ENCODE results near the gene SLC15A3.

The SLC15A3 gene

DNA sequence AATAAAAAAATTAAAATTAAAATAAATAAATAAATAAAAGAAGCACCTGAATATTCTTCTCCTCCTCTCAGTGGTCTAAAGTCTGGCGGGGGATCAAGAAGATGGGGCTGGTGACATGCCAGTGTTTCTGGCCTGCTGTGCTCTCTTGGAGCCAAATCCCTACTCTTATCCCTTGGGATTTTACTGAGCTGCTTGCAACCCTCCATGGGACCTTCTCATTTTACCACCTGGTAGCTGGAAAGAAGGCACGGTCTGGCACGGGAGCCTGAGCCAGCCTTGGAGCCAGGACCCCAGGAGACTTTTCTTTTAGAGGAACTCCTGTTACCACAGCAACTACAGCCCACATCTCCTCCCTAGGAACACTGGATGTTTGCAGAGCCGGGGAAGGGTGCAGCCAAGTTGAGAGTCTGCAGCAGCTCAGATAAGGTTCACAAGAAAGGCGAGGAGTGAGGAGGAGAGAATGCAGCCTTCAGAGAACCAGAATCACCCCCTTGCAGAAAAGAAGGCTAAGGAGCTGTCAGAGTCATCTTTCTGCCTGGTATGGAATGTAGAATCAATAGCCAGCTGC, 41.0 kb upstream of the SLC15A3 start:
- Histone ChIP-seq H3K4me3 (ENCODE audit: low read depth in 1 of 2, low read length in 2 of 2) (no peak overlapping the region), H4K20me1 (ENCODE audit: insufficient read depth, low read length) (no peaks in the 10 kb centered on the region), H3K36me3 (ENCODE audit: insufficient read depth, low read length) (no peaks in the 10 kb centered on the region), H2AFZ (ENCODE audit: low read depth, low read length) (no peak overlapping the region), H3K27me3 (ENCODE audit: insufficient read depth, low read length, poor library complexity) (no peaks in the 10 kb centered on the region), H3K9ac (ENCODE audit: low read depth, low read length) (no peak overlapping the region), H3K27ac (ENCODE audit: low read length) (no peak overlapping the region), H3K9me3 (ENCODE audit: insufficient read depth, low read length, severe bottlenecking) (no peaks in the 10 kb centered on the region), H3K79me2 (ENCODE audit: insufficient read depth, low read length) (no peaks in the 10 kb centered on the region), H3K4me2 (ENCODE audit: insufficient read depth, low read length) (no peak overlapping the region), H3K4me1 (ENCODE audit: insufficient read depth, low read length) (no peaks in the 10 kb centered on the region)
- TF ChIP-seq EZH2 (IDR thresholded peaks at IDR 0.05; ENCODE audit: borderline replicate concordance, low read depth, low read length, severe bottlenecking) (no peak), CTCF (IDR thresholded peaks at IDR 0.05; ENCODE audit: borderline replicate concordance, extremely low read depth, low read length, poor library complexity, severe bottlenecking) (no peak)
- no peak for ATAC-seq (ENCODE audit: insufficient read depth, low read depth)
- no peak for DNase-seq

GRCh38 chr11:60991457-60991856, 39.5 kb upstream of the SLC15A3 start:
- Histone ChIP-seq H2AFZ (ENCODE audit: low read depth, low read length) (no peak overlapping the region), H3K4me1 (ENCODE audit: insufficient read depth, low read length) (no peaks in the 10 kb centered on the region), H3K9me3 (ENCODE audit: insufficient read depth, low read length, severe bottlenecking) (no peaks in the 10 kb centered on the region), H3K4me3 (ENCODE audit: low read depth in 1 of 2, low read length in 2 of 2) (no peak overlapping the region), H3K9ac (ENCODE audit: low read depth, low read length) (no peak overlapping the region), H3K4me2 (ENCODE audit: insufficient read depth, low read length) (no peak overlapping the region), H3K79me2 (ENCODE audit: insufficient read depth, low read length) (no peaks in the 10 kb centered on the region), H3K27me3 (ENCODE audit: insufficient read depth, low read length, poor library complexity) (no peaks in the 10 kb centered on the region), H4K20me1 (ENCODE audit: insufficient read depth, low read length) (no peaks in the 10 kb centered on the region), H3K27ac (ENCODE audit: low read length) (no peak overlapping the region), H3K36me3 (ENCODE audit: insufficient read depth, low read length) (no peaks in the 10 kb centered on the region)
- ATAC-seq (ENCODE audit: insufficient read depth, low read depth), result no peak
- no peak for TF ChIP-seq CTCF (IDR thresholded peaks at IDR 0.05; ENCODE audit: borderline replicate concordance, extremely low read depth, low read length, poor library complexity, severe bottlenecking)
- TF ChIP-seq EZH2 (IDR thresholded peaks at IDR 0.05; ENCODE audit: borderline replicate concordance, low read depth, low read length, severe bottlenecking), result no peak
- DNase-seq, result no peak

GRCh38 chr11:60989093-60989650, 37.2 kb upstream of the SLC15A3 start:
- Histone ChIP-seq H3K27me3 (ENCODE audit: insufficient read depth, low read length, poor library complexity) (no peaks in the 10 kb centered on the region), H3K36me3 (ENCODE audit: insufficient read depth, low read length) (no peaks in the 10 kb centered on the region), H3K79me2 (ENCODE audit: insufficient read depth, low read length) (no peaks in the 10 kb centered on the region), H3K9ac (ENCODE audit: low read depth, low read length) (no peak overlapping the region), H3K9me3 (ENCODE audit: insufficient read depth, low read length, severe bottlenecking) (no peaks in the 10 kb centered on the region), H2AFZ (ENCODE audit: low read depth, low read length) (no peak overlapping the region), H3K4me3 (ENCODE audit: low read depth in 1 of 2, low read length in 2 of 2) (no peak overlapping the region), H4K20me1 (ENCODE audit: insufficient read depth, low read length) (no peaks in the 10 kb centered on the region; the same call in 1 of the 2 replicates), H3K4me2 (ENCODE audit: insufficient read depth, low read length) (no peak overlapping the region), H3K4me1 (ENCODE audit: insufficient read depth, low read length) (no peaks in the 10 kb centered on the region), H3K27ac (ENCODE audit: low read length) (no peak overlapping the region)
- ATAC-seq (ENCODE audit: insufficient read depth, low read depth) (no peak), DNase-seq (no peak)
- TF ChIP-seq EZH2 (IDR thresholded peaks at IDR 0.05; ENCODE audit: borderline replicate concordance, low read depth, low read length, severe bottlenecking) (no peak), CTCF (IDR thresholded peaks at IDR 0.05; ENCODE audit: borderline replicate concordance, extremely low read depth, low read length, poor library complexity, severe bottlenecking) (no peak)

All from DND-41 (cell line).